Measurements from ENCODE around the gene SKI.

DNA sequence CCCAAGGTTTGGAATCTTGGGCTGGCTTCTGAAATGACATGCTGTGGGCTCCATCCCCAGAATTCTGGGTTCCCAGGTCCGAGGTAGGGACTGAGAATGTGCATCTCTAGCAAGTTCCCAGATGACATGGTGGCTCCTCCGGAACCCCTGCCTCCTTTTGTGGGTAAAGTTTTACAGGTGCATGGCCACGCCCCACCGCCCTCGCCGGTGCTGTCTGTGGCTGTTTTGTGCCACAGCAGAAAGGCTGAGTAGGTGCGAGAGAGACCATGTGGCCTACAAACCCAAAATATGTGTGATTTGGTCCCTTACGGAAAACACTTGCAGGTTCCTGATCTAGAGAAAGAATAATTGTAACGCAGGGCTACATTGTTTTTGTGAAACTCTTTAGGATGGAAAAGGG lies 30.9 kb downstream of the SKI start:
- TF ChIP-seq, protein P1, sequence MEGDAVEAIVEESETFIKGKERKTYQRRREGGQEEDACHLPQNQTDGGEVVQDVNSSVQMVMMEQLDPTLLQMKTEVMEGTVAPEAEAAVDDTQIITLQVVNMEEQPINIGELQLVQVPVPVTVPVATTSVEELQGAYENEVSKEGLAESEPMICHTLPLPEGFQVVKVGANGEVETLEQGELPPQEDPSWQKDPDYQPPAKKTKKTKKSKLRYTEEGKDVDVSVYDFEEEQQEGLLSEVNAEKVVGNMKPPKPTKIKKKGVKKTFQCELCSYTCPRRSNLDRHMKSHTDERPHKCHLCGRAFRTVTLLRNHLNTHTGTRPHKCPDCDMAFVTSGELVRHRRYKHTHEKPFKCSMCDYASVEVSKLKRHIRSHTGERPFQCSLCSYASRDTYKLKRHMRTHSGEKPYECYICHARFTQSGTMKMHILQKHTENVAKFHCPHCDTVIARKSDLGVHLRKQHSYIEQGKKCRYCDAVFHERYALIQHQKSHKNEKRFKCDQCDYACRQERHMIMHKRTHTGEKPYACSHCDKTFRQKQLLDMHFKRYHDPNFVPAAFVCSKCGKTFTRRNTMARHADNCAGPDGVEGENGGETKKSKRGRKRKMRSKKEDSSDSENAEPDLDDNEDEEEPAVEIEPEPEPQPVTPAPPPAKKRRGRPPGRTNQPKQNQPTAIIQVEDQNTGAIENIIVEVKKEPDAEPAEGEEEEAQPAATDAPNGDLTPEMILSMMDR (conservative IDR thresholded peaks at IDR 0.05; ENCODE audit: low read length), result no peak
- TF ChIP-seq EZH2phosphoT487 (IDR thresholded peaks at IDR 0.05; ENCODE audit: borderline replicate concordance, low read depth, low read length), result no peak

All from OCI-LY7 (cell line).